ENCODE results near the gene GNAL. TPM values are rescaled to one million over a fixed set of nuclear protein-coding genes. Genes with fewer than 3 reads are reported as not detected.

GNAL gene
- total RNA-seq, 1 experiment from 2014 or later, result 0.06 TPM

DNA sequence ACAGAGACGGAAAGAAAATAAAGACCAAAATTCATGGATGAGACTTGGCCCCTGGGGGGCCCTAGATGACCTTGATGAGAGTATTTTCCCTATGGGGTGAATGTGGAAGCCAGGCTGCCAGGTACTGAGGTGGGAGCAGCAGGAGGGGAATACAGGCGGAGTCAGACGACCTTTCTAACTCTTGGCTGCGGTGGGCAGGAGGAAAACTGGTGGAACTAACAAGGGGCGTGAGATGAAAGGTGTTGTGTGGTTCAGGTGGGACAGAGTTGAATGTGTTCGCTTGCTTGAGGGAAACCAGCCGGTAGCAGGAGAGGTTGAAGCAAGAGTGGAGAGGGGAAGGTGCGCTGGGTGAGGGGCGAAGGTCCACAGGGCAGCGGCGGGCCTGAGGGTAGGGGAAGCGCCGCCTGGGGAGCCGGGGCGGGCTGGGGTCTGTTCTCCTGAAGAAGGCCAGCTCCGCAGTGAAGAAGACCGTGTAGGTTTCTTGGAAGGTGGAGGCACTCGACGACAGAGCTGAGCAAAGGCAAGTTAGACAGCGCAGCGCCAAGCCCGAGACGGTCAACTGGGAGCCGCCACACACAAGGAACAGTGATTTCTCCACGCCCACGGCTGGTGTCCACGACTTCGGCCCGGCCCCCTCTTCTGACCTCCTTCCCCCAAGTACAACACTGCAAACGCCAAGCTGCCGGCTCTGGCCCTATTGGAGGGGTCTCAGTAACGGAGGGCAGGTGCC lies 61.7 kb downstream of the GNAL start:
- Histone ChIP-seq H3K27ac (ENCODE audit: low read depth, low read length, poor library complexity, severe bottlenecking) (no peak overlapping the region), H3K4me3 (ENCODE audit: low read depth, low read length, poor library complexity, severe bottlenecking) (no peak overlapping the region), H3K36me3 (ENCODE audit: insufficient read depth, low read length, poor library complexity, severe bottlenecking) (no peaks in the 10 kb centered on the region), H3K4me1 (ENCODE audit: insufficient read depth, low read length, poor library complexity, severe bottlenecking) (no peaks in the 10 kb centered on the region), H3K9me3 (ENCODE audit: low read depth, low read length, poor library complexity, severe bottlenecking) (no peaks in the 10 kb centered on the region), H3K27me3 (replicated peaks; ENCODE audit: insufficient read depth, low read depth, low read length, poor library complexity) (peaks cover 92% of the 10 kb centered on the region)
- POLR2A ChIA-PET (ENCODE audit: low non-redundant PET), result no interaction called here
- no TSS peak for BruUV-seq (replicated peaks)
- TF ChIP-seq, protein P1, sequence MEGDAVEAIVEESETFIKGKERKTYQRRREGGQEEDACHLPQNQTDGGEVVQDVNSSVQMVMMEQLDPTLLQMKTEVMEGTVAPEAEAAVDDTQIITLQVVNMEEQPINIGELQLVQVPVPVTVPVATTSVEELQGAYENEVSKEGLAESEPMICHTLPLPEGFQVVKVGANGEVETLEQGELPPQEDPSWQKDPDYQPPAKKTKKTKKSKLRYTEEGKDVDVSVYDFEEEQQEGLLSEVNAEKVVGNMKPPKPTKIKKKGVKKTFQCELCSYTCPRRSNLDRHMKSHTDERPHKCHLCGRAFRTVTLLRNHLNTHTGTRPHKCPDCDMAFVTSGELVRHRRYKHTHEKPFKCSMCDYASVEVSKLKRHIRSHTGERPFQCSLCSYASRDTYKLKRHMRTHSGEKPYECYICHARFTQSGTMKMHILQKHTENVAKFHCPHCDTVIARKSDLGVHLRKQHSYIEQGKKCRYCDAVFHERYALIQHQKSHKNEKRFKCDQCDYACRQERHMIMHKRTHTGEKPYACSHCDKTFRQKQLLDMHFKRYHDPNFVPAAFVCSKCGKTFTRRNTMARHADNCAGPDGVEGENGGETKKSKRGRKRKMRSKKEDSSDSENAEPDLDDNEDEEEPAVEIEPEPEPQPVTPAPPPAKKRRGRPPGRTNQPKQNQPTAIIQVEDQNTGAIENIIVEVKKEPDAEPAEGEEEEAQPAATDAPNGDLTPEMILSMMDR (conservative IDR thresholded peaks at IDR 0.05; ENCODE audit: low read depth, low read length), result no peak
- no peak for TF ChIP-seq EZH2 (IDR thresholded peaks at IDR 0.05; ENCODE audit: borderline replicate concordance, low read depth, low read length, poor library complexity, severe bottlenecking)
- DNase-seq (ENCODE audit: low spot score), result no peak
- intact Hi-C loops (cut with micrococcal nuclease; ENCODE audit: unreplicated experiment), result no loop called here
- CTCF ChIA-PET, result no interaction called here

DNA sequence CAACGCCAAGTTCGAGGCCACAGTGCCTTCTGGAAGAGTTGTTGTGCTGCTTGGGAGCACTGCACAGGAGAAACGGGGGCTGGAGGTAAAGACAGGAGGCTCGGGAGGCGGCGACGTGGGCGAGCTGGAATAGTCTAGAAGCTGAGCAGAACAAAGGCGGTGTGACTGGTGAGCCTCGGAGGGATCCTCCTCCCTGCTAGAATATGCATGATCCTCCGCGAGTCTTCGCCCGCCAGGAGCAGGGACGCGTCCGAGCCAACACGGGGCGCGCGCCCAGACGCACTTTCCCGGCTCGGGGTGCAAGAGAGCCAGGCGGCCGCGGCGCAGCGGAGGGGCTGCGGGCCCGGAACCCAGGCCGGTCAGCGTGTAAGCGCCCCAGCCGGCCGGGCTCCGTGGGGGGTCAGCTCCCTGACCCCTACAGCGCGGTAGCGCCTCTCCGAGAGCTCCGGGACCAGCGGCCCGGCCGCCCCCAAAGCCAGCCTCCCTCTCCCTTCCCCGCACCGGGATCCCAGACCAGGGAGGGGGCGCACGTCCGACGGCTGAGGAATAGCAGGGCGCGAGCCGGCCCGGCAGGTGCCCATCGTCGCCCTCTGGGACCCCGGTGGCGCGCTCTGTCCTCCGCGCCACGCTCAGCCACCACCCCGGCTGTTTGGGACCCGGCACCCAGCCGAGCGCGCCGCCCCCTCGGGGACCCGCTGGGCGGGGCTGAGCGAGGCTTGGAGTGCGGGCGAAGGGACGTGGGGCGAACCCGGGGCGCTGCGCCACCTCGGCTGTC lies 62.5 kb downstream of the GNAL start:
- POLR2A ChIA-PET (ENCODE audit: low non-redundant PET), result no interaction called here
- H3K36me3 ChIP-seq (ENCODE audit: insufficient read depth, low read length, poor library complexity, severe bottlenecking), result no peaks in the 10 kb centered on the region
- intact Hi-C loops (cut with micrococcal nuclease; ENCODE audit: unreplicated experiment), result no loop called here
- H3K4me1 ChIP-seq (ENCODE audit: insufficient read depth, low read length, poor library complexity, severe bottlenecking), result no peaks in the 10 kb centered on the region
- DNase-seq (ENCODE audit: low spot score), result peak; percentile 11
- CTCF ChIA-PET, result no interaction called here
- H3K27ac ChIP-seq (ENCODE audit: low read depth, low read length, poor library complexity, severe bottlenecking), result no peak overlapping the region
- H3K9me3 ChIP-seq (ENCODE audit: low read depth, low read length, poor library complexity, severe bottlenecking), result no peaks in the 10 kb centered on the region
- no peak for TF ChIP-seq EZH2 (IDR thresholded peaks at IDR 0.05; ENCODE audit: borderline replicate concordance, low read depth, low read length, poor library complexity, severe bottlenecking)
- TF ChIP-seq, protein P1 (conservative IDR thresholded peaks at IDR 0.05; ENCODE audit: low read depth, low read length), result no peak
- BruUV-seq (replicated peaks), result no TSS peak
- H3K27me3 ChIP-seq (replicated peaks; ENCODE audit: insufficient read depth, low read depth, low read length, poor library complexity), result peaks cover 92% of the 10 kb centered on the region
- H3K4me3 ChIP-seq (ENCODE audit: low read depth, low read length, poor library complexity, severe bottlenecking), result no peak overlapping the region

DNA sequence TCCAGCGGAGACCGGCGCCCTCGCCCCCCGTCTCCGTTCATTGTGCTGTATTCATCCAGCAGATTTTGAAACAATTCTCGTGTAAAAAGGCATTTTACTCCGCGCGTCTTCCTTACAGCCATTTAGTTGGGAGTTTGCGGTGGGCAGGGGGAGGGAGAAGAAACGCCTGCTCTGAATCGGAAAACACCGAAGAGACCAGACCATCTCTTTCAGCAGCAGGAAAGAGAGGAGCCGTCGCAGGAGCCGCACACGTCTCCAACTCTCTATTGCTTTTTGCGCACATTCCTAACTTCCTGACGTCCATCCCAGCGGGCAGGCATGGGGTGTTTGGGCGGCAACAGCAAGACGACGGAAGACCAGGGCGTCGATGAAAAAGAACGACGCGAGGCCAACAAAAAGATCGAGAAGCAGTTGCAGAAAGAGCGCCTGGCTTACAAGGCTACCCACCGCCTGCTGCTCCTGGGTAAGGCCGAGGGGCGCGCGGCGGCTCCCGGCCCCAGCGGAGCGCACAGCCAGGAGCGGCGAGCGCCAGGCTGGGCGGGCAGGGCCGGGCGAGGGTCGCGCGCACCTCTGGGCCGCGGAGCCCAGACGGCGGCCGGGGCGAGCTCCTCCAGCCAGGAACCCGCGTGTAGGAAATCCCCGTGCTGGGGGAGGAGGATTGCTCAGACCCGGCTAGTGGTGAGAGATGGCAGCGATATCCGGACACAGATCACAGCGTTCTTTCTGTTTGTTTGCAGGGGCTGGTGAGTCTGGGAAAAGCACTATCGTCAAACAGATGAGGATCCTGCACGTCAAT lies 63.2 kb downstream of the GNAL start:
- CTCF ChIA-PET, result no interaction called here

More for the DNA sequence above, 63.2 kb downstream of the GNAL start:
- POLR2A ChIA-PET (ENCODE audit: low non-redundant PET), result no interaction called here
- intact Hi-C loops (cut with micrococcal nuclease; ENCODE audit: unreplicated experiment), result no loop called here
- no peaks in the 10 kb centered on the region for H3K36me3 ChIP-seq (ENCODE audit: insufficient read depth, low read length, poor library complexity, severe bottlenecking)
- no peaks in the 10 kb centered on the region for H3K9me3 ChIP-seq (ENCODE audit: low read depth, low read length, poor library complexity, severe bottlenecking)
- H3K27ac ChIP-seq (ENCODE audit: low read depth, low read length, poor library complexity, severe bottlenecking), result no peak overlapping the region
- TF ChIP-seq, protein P1 (conservative IDR thresholded peaks at IDR 0.05; ENCODE audit: low read depth, low read length), result no peak
- peak; percentile 86 for TF ChIP-seq EZH2 (IDR thresholded peaks at IDR 0.05; ENCODE audit: borderline replicate concordance, low read depth, low read length, poor library complexity, severe bottlenecking)
- H3K4me1 ChIP-seq (ENCODE audit: insufficient read depth, low read length, poor library complexity, severe bottlenecking), result no peaks in the 10 kb centered on the region
- peak; percentile 12 for DNase-seq (ENCODE audit: low spot score)
- peaks cover 92% of the 10 kb centered on the region for H3K27me3 ChIP-seq (replicated peaks; ENCODE audit: insufficient read depth, low read depth, low read length, poor library complexity)
- BruUV-seq (replicated peaks), result no TSS peak
- no peak overlapping the region for H3K4me3 ChIP-seq (ENCODE audit: low read depth, low read length, poor library complexity, severe bottlenecking)

Data from A673 (cell line).